ENCODE measurements around the gene ADAM11.
A peak's percentile ranks its signal among the peaks of the same experiment; 100 is the strongest.

The ADAM11 gene

GRCh38 chr17:44795928-44796327, 37.1 kb downstream of the ADAM11 start:
- ChIA-PET POLR2A (no interaction called here), CTCF (interaction anchor here (1.2 to 1.7 kb wide), 2 partner anchors 14 to 69 kb away, joined by 3 to 4 read pairs; no protein-coding TSS in a partner anchor)
- no peaks in the 10 kb centered on the region for H3K4me1 ChIP-seq (ENCODE audit: control insufficient read depth, insufficient read depth, low read length)
- no peaks in the 10 kb centered on the region for H3K9me3 ChIP-seq (ENCODE audit: control insufficient read depth, insufficient read depth, low read depth, low read length)
- H3K4me3 ChIP-seq (ENCODE audit: low read depth, low read length): no peak overlapping the region
- H3K36me3 ChIP-seq (ENCODE audit: control insufficient read depth in 2 of 2, insufficient read depth in 1 of 2, low read length in 2 of 2): peaks cover 8 to 21% of the 10 kb centered on the region in 2 experiments; a peak in 2 of 3 replicates
- no peak overlapping the region for H3K27ac ChIP-seq (ENCODE audit: extremely low read depth, low read depth, low read length)
- no peak for TF ChIP-seq TRIM28 (IDR thresholded peaks at IDR 0.05; ENCODE audit: borderline replicate concordance, low read length)
- TF ChIP-seq ZFP41 (tag by site-specific recombination; IDR thresholded peaks at IDR 0.05; ENCODE audit: borderline replicate concordance): no peak
- TF ChIP-seq REPIN1 (tag by site-specific recombination; IDR thresholded peaks at IDR 0.05; ENCODE audit: low read depth): no peak
- TF ChIP-seq ZNF48 (tag by site-specific recombination; IDR thresholded peaks at IDR 0.05): no peak
- no peak for TF ChIP-seq ZNF121 (tag by site-specific recombination; IDR thresholded peaks at IDR 0.05)
- peak; percentile 64; the same call in 1 of the 2 replicates for TF ChIP-seq ZNF600 (tag by site-specific recombination; IDR thresholded peaks at IDR 0.05)
- TF ChIP-seq ZNF548 (tag by site-specific recombination; IDR thresholded peaks at IDR 0.05): no peak
- TF ChIP-seq ZNF664 (tag by site-specific recombination; IDR thresholded peaks at IDR 0.05): no peak

GRCh38 chr17:44796731-44797130, 37.9 kb downstream of the ADAM11 start:
- no peak overlapping the region for H3K27ac ChIP-seq (ENCODE audit: extremely low read depth, low read depth, low read length)
- CTCF ChIA-PET: interaction anchor here (1.2 to 1.8 kb wide), 5 partner anchors 15 to 82 kb away, joined by 3 to 7 read pairs (median 5); no protein-coding TSS in a partner anchor

More at GRCh38 chr17:44796731-44797130, 37.9 kb downstream of the ADAM11 start:
- H3K9me3 ChIP-seq (ENCODE audit: control insufficient read depth, insufficient read depth, low read depth, low read length): no peaks in the 10 kb centered on the region
- TF ChIP-seq KLF10 (tag by site-specific recombination; IDR thresholded peaks at IDR 0.05) (no peak), ZNF704 (tag by site-specific recombination; IDR thresholded peaks at IDR 0.05) (no peak), CTCF (tag by site-specific recombination; IDR thresholded peaks at IDR 0.05) (no peak), ZNF148 (tag by site-specific recombination; IDR thresholded peaks at IDR 0.05; ENCODE audit: borderline replicate concordance) (no peak), ZNF324 (tag by site-specific recombination; IDR thresholded peaks at IDR 0.05) (no peak), ZNF449 (tag by site-specific recombination; IDR thresholded peaks at IDR 0.05) (no peak), SETDB1 (IDR thresholded peaks at IDR 0.05; ENCODE audit: insufficient read length, low read length) (no peak)
- peaks cover 14 to 29% of the 10 kb centered on the region in 2 experiments; a peak in 2 of 3 replicates for H3K36me3 ChIP-seq (ENCODE audit: control insufficient read depth in 2 of 2, insufficient read depth in 1 of 2, low read length in 2 of 2)
- no peak overlapping the region for H3K4me3 ChIP-seq (ENCODE audit: low read depth, low read length)
- H3K4me1 ChIP-seq (ENCODE audit: control insufficient read depth, insufficient read depth, low read length): no peaks in the 10 kb centered on the region
- POLR2A ChIA-PET: no interaction called here
